Erythroblast (primary cell): ENCODE measurements around the gene UCMA.

Experiments used
- GATA1 ChIP-seq: IDR thresholded peaks from 2 replicates; pipeline ENCODE4 v1.6.1; 2011; ENCODE audit warnings: low read depth, mild to moderate bottlenecking, control low read depth, low read length, moderate library complexity
- POLR2A ChIP-seq: IDR thresholded peaks from 2 replicates; pipeline ENCODE4 v1.6.1; 2011; ENCODE audit warnings: mild to moderate bottlenecking, low read length

DNA sequence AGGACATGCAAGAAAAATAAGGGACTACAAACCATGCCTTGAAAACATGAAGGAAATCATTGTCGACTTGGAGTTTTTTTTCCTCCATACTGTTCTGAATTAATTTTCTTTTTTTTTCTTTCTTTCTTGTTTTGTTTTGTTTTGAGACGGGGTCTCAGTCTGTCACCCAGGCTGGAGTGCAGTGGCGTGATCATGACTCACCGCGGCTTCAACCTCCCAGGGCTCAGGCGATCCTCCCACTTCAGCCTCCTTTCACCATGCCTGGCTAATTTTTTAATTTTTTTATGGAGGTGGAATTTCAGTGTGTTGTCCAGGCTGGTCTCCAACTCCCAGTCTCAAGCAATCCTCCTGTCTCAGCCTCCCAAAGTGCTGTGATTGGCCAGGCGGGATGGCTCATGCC lies 11.6 kb downstream of the UCMA start:
- TF ChIP-seq POLR2A (no peak), GATA1 (no peak)
